MM.1S (cell line): ENCODE measurements around the gene RPL29.

Experiments
- DNase-seq: peaks from one replicate; pipeline ENCODE4 v3.0.0-alpha.2; 2015
- H2AFZ ChIP-seq: fragments of 300-600 bp; sonication (generic); 2 replicates; pipeline ENCODE4 v1.6.0; 2016; ENCODE audit warnings: antibody characterized with exemption, low read length
- H3F3A ChIP-seq: fragments of 300-600 bp; sonication (generic); 2 replicates; pipeline ENCODE4 v1.6.1; 2016; ENCODE audit warnings: mild to moderate bottlenecking, antibody characterized with exemption, low read length, moderate library complexity, mixed read lengths; ENCODE audit not compliant: insufficient read depth
- H3K27ac ChIP-seq: fragments of 300-600 bp; sonication (generic); 2 replicates; pipeline ENCODE4 v1.5.1; 2016; ENCODE audit warnings: mild to moderate bottlenecking, low read length
- H3K27me3 ChIP-seq: fragments of 300-600 bp; sonication (generic); replicated peaks from 2 replicates; pipeline ENCODE4 v1.6.0; 2016; ENCODE audit warnings: low read length; ENCODE audit not compliant: insufficient read depth
- H3K36me3 ChIP-seq: fragments of 300-600 bp; sonication (generic); replicated peaks from 2 replicates; pipeline ENCODE4 v1.6.1; 2016; ENCODE audit warnings: mild to moderate bottlenecking, low read length, mixed read lengths; ENCODE audit not compliant: insufficient read depth
- H3K4me1 ChIP-seq: fragments of 300-600 bp; sonication (generic); 2 replicates; pipeline ENCODE4 v1.6.1; 2016; ENCODE audit warnings: low read length, mixed read lengths
- H3K4me2 ChIP-seq: fragments of 300-600 bp; sonication (generic); 2 replicates; pipeline ENCODE4 v1.6.0; 2016; ENCODE audit warnings: low read depth, low read length
- H3K4me3 ChIP-seq: fragments of 300-600 bp; sonication (generic); 2 replicates; pipeline ENCODE4 v1.5.1; 2016; ENCODE audit warnings: low read length, mixed read lengths
- H3K79me2 ChIP-seq: fragments of 300-600 bp; sonication (generic); 2 replicates; pipeline ENCODE4 v1.6.1; 2016; ENCODE audit warnings: mixed run types, low read length, mixed read lengths
- H3K9ac ChIP-seq: fragments of 300-600 bp; sonication (generic); 2 replicates; pipeline ENCODE4 v1.6.1; 2016; ENCODE audit warnings: low read length, mixed read lengths
- H3K9me2 ChIP-seq: fragments of 300-600 bp; sonication (generic); replicated peaks from 2 replicates; pipeline ENCODE4 v1.6.1; 2016; ENCODE audit warnings: mild to moderate bottlenecking, low read length, mixed read lengths; ENCODE audit not compliant: insufficient read depth
- H3K9me3 ChIP-seq: fragments of 300-600 bp; sonication (generic); replicated peaks from 2 replicates; pipeline ENCODE4 v1.6.1; 2016; ENCODE audit warnings: mild to moderate bottlenecking, low read length, mixed read lengths; ENCODE audit not compliant: insufficient read depth
- H4K20me1 ChIP-seq: fragments of 300-600 bp; sonication (generic); 2 replicates; pipeline ENCODE4 v1.6.1; 2016; ENCODE audit warnings: mild to moderate bottlenecking, low read length, moderate library complexity, mixed read lengths; ENCODE audit not compliant: insufficient read depth
- EZH2 ChIP-seq: fragments of 300-600 bp; sonication (generic); optimal IDR thresholded peaks from 2 replicates; pipeline ENCODE3; 2017; ENCODE audit warnings: low read depth, mild to moderate bottlenecking, antibody characterized with exemption, low read length, mixed read lengths
- EZH2phosphoT487 ChIP-seq: fragments of 300-600 bp; sonication (generic); IDR thresholded peaks from 2 replicates; pipeline ENCODE4 v1.6.1; 2018; ENCODE audit warnings: antibody characterized with exemption, low read length
- TF ChIP-seq, protein P1 (sequence below): fragments of 300-600 bp; sonication (generic); IDR thresholded peaks from 2 replicates; pipeline ENCODE4 v1.5.1; 2016; ENCODE audit warnings: antibody characterized with exemption, low read length, mixed read lengths

Gene RPL29

GRCh38 chr3:52017586-52017985, 21.9 kb upstream of the RPL29 start:
- TF ChIP-seq, protein P1, sequence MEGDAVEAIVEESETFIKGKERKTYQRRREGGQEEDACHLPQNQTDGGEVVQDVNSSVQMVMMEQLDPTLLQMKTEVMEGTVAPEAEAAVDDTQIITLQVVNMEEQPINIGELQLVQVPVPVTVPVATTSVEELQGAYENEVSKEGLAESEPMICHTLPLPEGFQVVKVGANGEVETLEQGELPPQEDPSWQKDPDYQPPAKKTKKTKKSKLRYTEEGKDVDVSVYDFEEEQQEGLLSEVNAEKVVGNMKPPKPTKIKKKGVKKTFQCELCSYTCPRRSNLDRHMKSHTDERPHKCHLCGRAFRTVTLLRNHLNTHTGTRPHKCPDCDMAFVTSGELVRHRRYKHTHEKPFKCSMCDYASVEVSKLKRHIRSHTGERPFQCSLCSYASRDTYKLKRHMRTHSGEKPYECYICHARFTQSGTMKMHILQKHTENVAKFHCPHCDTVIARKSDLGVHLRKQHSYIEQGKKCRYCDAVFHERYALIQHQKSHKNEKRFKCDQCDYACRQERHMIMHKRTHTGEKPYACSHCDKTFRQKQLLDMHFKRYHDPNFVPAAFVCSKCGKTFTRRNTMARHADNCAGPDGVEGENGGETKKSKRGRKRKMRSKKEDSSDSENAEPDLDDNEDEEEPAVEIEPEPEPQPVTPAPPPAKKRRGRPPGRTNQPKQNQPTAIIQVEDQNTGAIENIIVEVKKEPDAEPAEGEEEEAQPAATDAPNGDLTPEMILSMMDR: no peak
- TF ChIP-seq EZH2: no peak
- no peak for TF ChIP-seq EZH2phosphoT487
- H3K4me1 ChIP-seq: no peaks in the 10 kb centered on the region

GRCh38 chr3:52015438-52016228, 19.9 kb upstream of the RPL29 start:
- Histone ChIP-seq H4K20me1 (no peaks in the 10 kb centered on the region), H3F3A (no peaks in the 10 kb centered on the region), H3K9me2 (no peaks in the 10 kb centered on the region), H2AFZ (no peak overlapping the region), H3K9me3 (no peaks in the 10 kb centered on the region), H3K4me3 (no peak overlapping the region), H3K36me3 (no peaks in the 10 kb centered on the region), H3K4me2 (no peak overlapping the region), H3K4me1 (no peaks in the 10 kb centered on the region), H3K9ac (no peak overlapping the region), H3K79me2 (no peaks in the 10 kb centered on the region), H3K27me3 (no peaks in the 10 kb centered on the region), H3K27ac (no peak overlapping the region)
- TF ChIP-seq EZH2 (no peak), EZH2phosphoT487 (no peak)
- TF ChIP-seq, protein P1: no peak
- no peak for DNase-seq

More at GRCh38 chr3:52017586-52017985, 21.9 kb upstream of the RPL29 start:
- Histone ChIP-seq H2AFZ (no peak overlapping the region), H3K9me2 (no peaks in the 10 kb centered on the region), H3K27ac (no peak overlapping the region), H3K36me3 (no peaks in the 10 kb centered on the region), H3K4me3 (no peak overlapping the region), H3K27me3 (no peaks in the 10 kb centered on the region), H4K20me1 (no peaks in the 10 kb centered on the region), H3K4me2 (no peak overlapping the region), H3K79me2 (no peaks in the 10 kb centered on the region), H3F3A (no peaks in the 10 kb centered on the region), H3K9me3 (no peaks in the 10 kb centered on the region), H3K9ac (no peak overlapping the region)
- no peak for DNase-seq

- Histone ChIP-seq H3K9me2 (no peaks in the 10 kb centered on the region), H3K9me3 (no peaks in the 10 kb centered on the region), H3K4me3 (no peak overlapping the region), H2AFZ (no peak overlapping the region), H4K20me1 (no peaks in the 10 kb centered on the region), H3K36me3 (no peaks in the 10 kb centered on the region), H3K9ac (no peak overlapping the region), H3K4me1 (no peaks in the 10 kb centered on the region), H3K27ac (no peak overlapping the region), H3K4me2 (no peak overlapping the region), H3K79me2 (no peaks in the 10 kb centered on the region), H3F3A (no peaks in the 10 kb centered on the region), H3K27me3 (no peaks in the 10 kb centered on the region; the same call in 1 of the 2 replicates)
- TF ChIP-seq EZH2 (no peak), EZH2phosphoT487 (no peak)
- TF ChIP-seq, protein P1: no peak
- no peak for DNase-seq
These were observed 18.9 kb upstream of the RPL29 start for GRCh38 chr3:52014613-52015012.
